Osteocyte (in vitro differentiated cells): ENCODE measurements around the gene C1orf146. TPM values are rescaled to one million over a fixed set of nuclear protein-coding genes. Genes with fewer than 3 reads are reported as not detected.
"Not testable (repeated sequence)": the region's sequence is repeated elsewhere in the genome, so short reads cannot be mapped to it uniquely, and the experiment has no call there.

Source experiments
- DNase-seq: peaks from one replicate; pipeline ENCODE4 v3.0.0; 2021; ENCODE audit warnings: mixed read lengths; ENCODE audit not compliant: unreplicated experiment; ENCODE audit errors: extremely low spot score
- H3K27ac Mint-ChIP-seq: one replicate; pipeline ENCODE4 v1.8.0; 2021; ENCODE audit warnings: mild to moderate bottlenecking, mixed read lengths; ENCODE audit not compliant: unreplicated experiment
- H3K27me3 Mint-ChIP-seq: one replicate; pipeline ENCODE4 v1.8.0; 2021; ENCODE audit warnings: mixed read lengths; ENCODE audit not compliant: unreplicated experiment
- H3K36me3 Mint-ChIP-seq: one replicate; pipeline ENCODE4 v1.8.0; 2021; ENCODE audit warnings: mixed read lengths; ENCODE audit not compliant: unreplicated experiment
- H3K4me1 Mint-ChIP-seq: one replicate; pipeline ENCODE4 v1.8.0; 2021; ENCODE audit warnings: mixed read lengths; ENCODE audit not compliant: unreplicated experiment
- H3K4me3 Mint-ChIP-seq: one replicate; pipeline ENCODE4 v1.8.0; 2021; ENCODE audit warnings: mild to moderate bottlenecking, moderate library complexity, mixed read lengths; ENCODE audit not compliant: unreplicated experiment
- H3K9me3 Mint-ChIP-seq: one replicate; pipeline ENCODE4 v1.8.0; 2021; ENCODE audit warnings: mixed read lengths; ENCODE audit not compliant: unreplicated experiment
- total RNA-seq: library from RNA; stranded (reverse); gene quantifications from 2 replicates; pipeline ENCODE4 v1.2.1, GENCODE V29; 2021
- TF ChIP-seq, protein P1 (sequence below): fragments of 200-600 bp; sonication (generic); IDR thresholded peaks from 2 replicates; pipeline ENCODE4 v1.5.0; 2021; ENCODE audit warnings: antibody characterized with exemption, mild to moderate bottlenecking, moderate library complexity

Gene C1orf146
- total RNA-seq, 1 donor from 2014 or later: not detected

DNA sequence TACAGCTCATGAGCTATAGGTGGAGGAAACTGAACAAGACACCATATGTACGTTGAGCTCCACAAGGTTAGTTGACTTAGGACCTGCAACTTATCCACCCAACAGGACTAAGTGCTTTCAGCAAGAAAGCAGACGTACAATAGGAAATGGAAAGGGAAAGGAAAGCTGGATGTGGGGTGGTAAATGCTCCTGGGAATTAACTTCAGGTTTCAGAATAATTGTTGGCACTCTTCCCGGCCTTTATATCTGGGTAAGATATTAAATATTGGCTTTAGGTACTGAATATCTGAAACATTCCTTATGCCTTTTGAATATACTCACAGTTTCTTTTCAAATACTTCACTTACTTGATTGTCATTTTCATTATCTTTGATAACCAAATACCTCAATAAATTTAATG is 44.8 kb downstream of the C1orf146 start:
- no peak for DNase-seq
- H3K4me3 Mint-ChIP-seq: no peak overlapping the region
- no peaks in the 10 kb centered on the region for H3K27me3 Mint-ChIP-seq
- H3K27ac Mint-ChIP-seq: no peak overlapping the region
- H3K36me3 Mint-ChIP-seq: peaks cover 44% of the 10 kb centered on the region
- TF ChIP-seq, protein P1, sequence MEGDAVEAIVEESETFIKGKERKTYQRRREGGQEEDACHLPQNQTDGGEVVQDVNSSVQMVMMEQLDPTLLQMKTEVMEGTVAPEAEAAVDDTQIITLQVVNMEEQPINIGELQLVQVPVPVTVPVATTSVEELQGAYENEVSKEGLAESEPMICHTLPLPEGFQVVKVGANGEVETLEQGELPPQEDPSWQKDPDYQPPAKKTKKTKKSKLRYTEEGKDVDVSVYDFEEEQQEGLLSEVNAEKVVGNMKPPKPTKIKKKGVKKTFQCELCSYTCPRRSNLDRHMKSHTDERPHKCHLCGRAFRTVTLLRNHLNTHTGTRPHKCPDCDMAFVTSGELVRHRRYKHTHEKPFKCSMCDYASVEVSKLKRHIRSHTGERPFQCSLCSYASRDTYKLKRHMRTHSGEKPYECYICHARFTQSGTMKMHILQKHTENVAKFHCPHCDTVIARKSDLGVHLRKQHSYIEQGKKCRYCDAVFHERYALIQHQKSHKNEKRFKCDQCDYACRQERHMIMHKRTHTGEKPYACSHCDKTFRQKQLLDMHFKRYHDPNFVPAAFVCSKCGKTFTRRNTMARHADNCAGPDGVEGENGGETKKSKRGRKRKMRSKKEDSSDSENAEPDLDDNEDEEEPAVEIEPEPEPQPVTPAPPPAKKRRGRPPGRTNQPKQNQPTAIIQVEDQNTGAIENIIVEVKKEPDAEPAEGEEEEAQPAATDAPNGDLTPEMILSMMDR: no peak
- H3K9me3 Mint-ChIP-seq: no peaks in the 10 kb centered on the region
- no peaks in the 10 kb centered on the region for H3K4me1 Mint-ChIP-seq

DNA sequence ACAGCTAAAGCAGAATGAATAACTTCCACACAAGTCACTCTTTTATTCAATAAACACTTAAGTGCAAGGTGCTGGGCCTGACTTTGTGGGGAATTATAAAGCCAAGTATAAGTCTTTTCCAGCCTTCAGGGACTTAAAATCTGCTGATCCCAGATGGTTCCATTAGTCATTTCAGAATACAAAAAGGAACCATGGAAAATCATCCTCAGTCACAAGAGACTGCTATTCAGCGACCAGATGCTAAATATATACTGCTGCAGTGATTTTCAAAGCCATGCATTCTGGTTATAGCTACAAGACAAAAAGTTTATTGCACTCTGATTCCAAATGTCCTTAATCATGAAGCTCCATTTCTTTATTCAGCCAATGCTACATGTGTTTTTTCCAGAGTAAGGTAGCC is 55.3 kb downstream of the C1orf146 start:
- DNase-seq: no peak
- Mint-ChIP-seq H3K9me3 (no peaks in the 10 kb centered on the region), H3K4me3 (no peak overlapping the region), H3K27me3 (no peaks in the 10 kb centered on the region), H3K36me3 (peaks cover 32% of the 10 kb centered on the region), H3K4me1 (no peaks in the 10 kb centered on the region), H3K27ac (no peak overlapping the region)
- TF ChIP-seq, protein P1: no peak

DNA sequence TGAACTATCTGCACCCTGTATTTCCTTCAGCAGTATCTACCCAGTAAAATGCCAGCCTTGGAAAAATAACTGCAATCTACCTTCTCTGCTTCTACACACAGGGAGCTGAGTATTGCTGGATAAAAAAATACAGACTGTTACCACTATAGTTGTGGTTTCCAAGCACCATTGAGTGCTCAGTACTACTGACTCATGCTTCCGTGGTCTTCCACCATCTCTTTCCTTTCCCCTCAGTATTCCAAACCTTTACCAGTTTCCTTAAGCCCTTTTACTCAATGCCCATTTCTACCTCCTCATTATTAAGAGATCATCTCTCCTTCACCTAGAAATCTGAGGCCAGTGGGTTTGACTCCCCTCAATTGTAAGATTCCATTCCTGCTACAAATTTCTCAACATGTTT is 57.2 kb downstream of the C1orf146 start:
- no peak for DNase-seq
- H3K4me1 Mint-ChIP-seq: no peaks in the 10 kb centered on the region
- H3K27me3 Mint-ChIP-seq: no peaks in the 10 kb centered on the region
- H3K4me3 Mint-ChIP-seq: no peak overlapping the region
- H3K27ac Mint-ChIP-seq: no peak overlapping the region
- peaks cover 32% of the 10 kb centered on the region for H3K36me3 Mint-ChIP-seq
- TF ChIP-seq, protein P1: no peak
- H3K9me3 Mint-ChIP-seq: no peaks in the 10 kb centered on the region

DNA sequence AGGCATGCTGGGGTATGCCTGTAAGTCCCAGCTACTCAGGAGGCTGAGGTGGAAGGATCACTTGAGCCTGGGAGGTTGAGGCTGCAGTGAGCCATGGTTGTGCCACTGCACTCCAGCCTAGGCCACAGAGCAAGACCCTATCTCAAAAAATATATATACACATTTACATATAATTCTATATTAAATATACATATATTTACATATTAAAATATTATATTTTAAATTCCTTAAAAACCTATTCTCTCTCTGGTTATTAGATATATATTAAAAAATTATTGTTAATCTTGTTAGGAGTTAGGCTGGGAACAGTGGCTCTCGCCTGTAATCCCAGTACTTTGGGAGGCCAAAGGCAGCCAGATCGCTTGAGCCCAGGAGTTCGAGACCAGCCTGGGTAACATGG is 58.4 kb downstream of the C1orf146 start:
- Mint-ChIP-seq H3K4me1 (no peaks in the 10 kb centered on the region), H3K27ac (no peak overlapping the region), H3K9me3 (no peaks in the 10 kb centered on the region), H3K36me3 (peaks cover 40% of the 10 kb centered on the region), H3K27me3 (no peaks in the 10 kb centered on the region), H3K4me3 (no peak overlapping the region)
- TF ChIP-seq, protein P1: no peak
- DNase-seq: no peak

DNA sequence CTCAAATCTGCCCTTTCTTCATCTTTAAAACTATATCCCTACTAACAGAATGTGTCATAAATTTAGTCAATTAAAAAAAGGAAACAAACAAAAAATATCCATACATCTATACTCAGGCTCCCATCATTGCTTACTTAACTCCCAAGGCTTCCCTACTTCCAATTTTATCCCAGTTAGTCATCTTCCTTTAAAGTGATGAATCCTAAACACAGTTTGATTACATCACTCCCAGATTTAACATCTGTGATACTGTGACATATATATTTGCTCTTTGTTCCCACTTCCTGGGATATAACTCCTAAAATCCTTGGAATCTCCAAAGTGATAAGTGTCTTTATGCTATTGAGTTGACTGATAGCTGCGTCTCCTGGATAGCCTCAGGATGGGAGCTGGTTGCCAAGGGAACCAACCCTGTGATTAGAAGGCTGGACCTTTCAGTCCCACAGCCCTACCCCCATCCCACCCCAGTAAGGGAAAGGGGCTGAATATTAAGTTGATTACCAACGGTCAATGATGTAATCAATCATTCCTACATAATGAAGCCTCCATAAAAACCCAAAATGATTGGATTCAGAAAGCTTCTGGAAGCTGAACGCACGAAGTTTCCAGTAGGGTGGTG is 59.5 kb downstream of the C1orf146 start:
- Mint-ChIP-seq H3K27me3 (no peaks in the 10 kb centered on the region), H3K27ac (no peak overlapping the region), H3K4me3 (no peak overlapping the region), H3K9me3 (peaks cover 2% of the 10 kb centered on the region), H3K4me1 (no peaks in the 10 kb centered on the region), H3K36me3 (peaks cover 45% of the 10 kb centered on the region)
- TF ChIP-seq, protein P1: no peak
- DNase-seq: no peak

DNA sequence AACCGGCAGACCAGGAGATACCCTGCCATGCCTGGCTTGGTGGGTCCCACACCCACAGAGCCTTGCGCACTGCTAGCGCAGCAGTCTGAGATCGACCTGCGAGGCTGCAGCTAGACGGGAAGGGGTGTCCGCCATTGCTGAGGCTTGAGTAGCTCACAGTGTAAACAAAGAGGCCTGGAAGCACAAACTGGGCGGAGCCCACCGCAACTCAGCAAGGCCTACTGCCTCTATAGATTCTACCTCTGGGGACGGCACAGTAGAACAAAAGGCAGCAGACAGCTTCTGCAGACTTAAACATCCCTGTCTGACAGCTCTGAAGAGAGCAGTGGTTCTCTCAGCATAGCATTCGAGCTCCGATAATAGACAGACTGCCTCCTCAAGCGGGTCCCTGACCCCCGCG is 62.1 kb downstream of the C1orf146 start:
- H3K36me3 Mint-ChIP-seq: peaks cover 65% of the 10 kb centered on the region
- not testable (repeated sequence) for H3K4me1 Mint-ChIP-seq

DNA sequence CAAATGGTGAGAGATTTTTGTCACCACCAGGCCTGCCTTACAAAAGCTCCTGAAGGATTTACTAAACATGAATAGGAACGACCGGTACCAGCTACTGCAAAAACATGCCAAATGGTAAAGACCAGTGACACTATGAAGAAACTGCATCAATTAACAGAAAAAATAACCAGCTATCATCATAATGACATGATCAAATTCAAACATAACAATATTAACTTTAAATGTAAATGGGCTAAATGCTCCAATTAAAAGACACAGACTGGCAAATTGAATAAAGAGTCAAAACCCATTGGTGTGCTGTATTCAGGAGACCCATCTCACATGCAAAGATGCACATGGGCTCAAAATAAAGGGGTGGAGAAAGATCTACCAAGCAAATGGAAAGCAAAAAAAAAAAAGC is 63.7 kb downstream of the C1orf146 start:
- not testable (repeated sequence) for DNase-seq, H3K4me1 Mint-ChIP-seq, H3K9me3 Mint-ChIP-seq, H3K27ac Mint-ChIP-seq, H3K27me3 Mint-ChIP-seq, H3K4me3 Mint-ChIP-seq
- peaks cover 71% of the 10 kb centered on the region for H3K36me3 Mint-ChIP-seq

More for the DNA sequence above, 62.1 kb downstream of the C1orf146 start:
- H3K27ac Mint-ChIP-seq, H3K4me3 Mint-ChIP-seq, H3K9me3 Mint-ChIP-seq, H3K27me3 Mint-ChIP-seq, DNase-seq: not testable (repeated sequence)
